Thymus (tissue), 11 donors: ENCODE measurements around the gene BICD2. TPM values are rescaled to one million over a fixed set of nuclear protein-coding genes. Genes with fewer than 3 reads are reported as not detected.

Experiments used
- DNase-seq, 9 donors: peaks; one replicate each; pipeline ENCODE4 v3.0.0-alpha.2; 2013; ENCODE audit warnings: low spot score in 9 of 9, low read depth in 6 of 9, missing footprints in 1 of 9
- H3K27ac ChIP-seq, 2 donors: one replicate each; pipeline ENCODE4 v1.5.1; 2013; ENCODE audit warnings: control low read depth in 1 of 2, low read depth in 1 of 2, low read length in 1 of 2, mild to moderate bottlenecking in 1 of 2, moderate library complexity in 1 of 2
- H3K27me3 ChIP-seq, 2 donors: one replicate each; pipeline ENCODE4 v1.5.1; 2013; ENCODE audit warnings: low read length in 1 of 2; ENCODE audit not compliant: control insufficient read depth in 2 of 2, insufficient read depth in 1 of 2
- H3K36me3 ChIP-seq, 2 donors: one replicate each; pipeline ENCODE4 v1.5.1; 2013; ENCODE audit warnings: low read length in 1 of 2, mild to moderate bottlenecking in 1 of 2, moderate library complexity in 1 of 2; ENCODE audit not compliant: control insufficient read depth in 2 of 2, insufficient read depth in 2 of 2
- H3K4me1 ChIP-seq, 2 donors: one replicate each; pipeline ENCODE4 v1.5.1; 2013; ENCODE audit warnings: low read length in 2 of 2; ENCODE audit not compliant: control insufficient read depth in 2 of 2, insufficient read depth in 2 of 2
- H3K4me3 ChIP-seq, 2 donors: one replicate each; pipeline ENCODE4 v1.5.1; 2013; ENCODE audit warnings: low read length in 2 of 2, control low read depth in 1 of 2, mild to moderate bottlenecking in 1 of 2
- H3K9me3 ChIP-seq, 2 donors: one replicate each; pipeline ENCODE4 v1.5.1; 2013; ENCODE audit warnings: low read length in 1 of 2, mild to moderate bottlenecking in 1 of 2; ENCODE audit not compliant: control insufficient read depth in 2 of 2, insufficient read depth in 1 of 2
- WGBS: extraction: QIAGEN DNeasy Blood & Tissue Kit; methylation state at CpG from one replicate; pipeline ENCODE4 v1.1.7; 2013; 5-methylcytosine and 5-hydroxymethylcytosine counted together
- polyA plus RNA-seq: library from polyadenylated mRNA; stranded (reverse); fragments of 200-250 nt; gene quantifications from one replicate; pipeline ENCODE4 v1.2.3, GENCODE V29; 2013
- total RNA-seq: library from RNA; stranded (reverse); fragments of 120-200 nt; gene quantifications from one replicate; pipeline ENCODE4 v1.2.4, GENCODE V29; 2013
- donor health status: healthy.

The BICD2 gene
- total and polyA plus RNA-seq, 2 donors, result 16.8 to 17.4 TPM

DNA sequence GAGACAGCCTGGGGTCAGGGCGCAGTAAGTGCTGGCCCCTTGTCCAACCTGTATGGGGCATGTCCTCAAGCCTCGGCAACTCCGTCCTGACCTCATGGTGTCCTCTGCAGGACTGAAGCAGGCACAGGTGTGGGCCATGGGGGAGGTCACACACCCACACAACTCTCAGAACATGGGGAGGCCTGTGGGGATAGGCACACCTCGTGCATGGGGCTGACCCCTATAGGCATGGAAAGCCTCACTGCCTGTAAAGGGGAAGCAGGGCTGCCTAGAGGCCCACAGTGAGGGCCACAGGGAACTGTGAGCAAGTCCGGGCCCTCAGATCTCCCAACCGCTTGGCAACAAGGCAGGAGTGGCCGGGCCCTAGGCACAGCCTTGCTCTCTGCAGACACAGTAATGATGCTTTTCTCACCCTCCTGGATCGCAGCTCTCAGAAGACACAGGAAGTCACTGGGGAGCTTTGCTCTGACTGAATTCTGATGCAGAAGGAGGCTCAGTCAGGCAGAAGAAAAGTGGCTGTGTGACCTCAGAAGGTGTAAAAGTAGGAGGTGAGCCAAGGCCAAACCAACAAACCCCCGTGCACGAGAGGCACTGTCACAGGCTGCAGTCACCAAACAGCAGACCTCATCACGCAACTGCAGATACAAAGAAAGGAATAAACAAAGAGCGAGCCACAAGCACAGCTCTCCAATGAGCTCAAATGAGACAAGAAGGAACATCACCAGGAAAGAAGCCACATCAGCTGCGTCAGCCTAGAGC is 100.1 kb downstream of the BICD2 start:
- no peaks in the 10 kb centered on the region for H3K27me3 ChIP-seq
- H3K27ac ChIP-seq, result peak overlapping the region in 1 of 2 donors; percentile 19
- DNase-seq, result peak in 2 of 9 donors; percentile 17 to 40
- no peak overlapping the region for H3K4me3 ChIP-seq
- peaks cover 6 to 11% of the 10 kb centered on the region in 2 donors for H3K36me3 ChIP-seq
- peaks cover 13 to 20% of the 10 kb centered on the region in 2 donors for H3K4me1 ChIP-seq
- H3K9me3 ChIP-seq, result no peaks in the 10 kb centered on the region
- WGBS, result 91% methylated on average over 13 of the region's 13 CpGs

DNA sequence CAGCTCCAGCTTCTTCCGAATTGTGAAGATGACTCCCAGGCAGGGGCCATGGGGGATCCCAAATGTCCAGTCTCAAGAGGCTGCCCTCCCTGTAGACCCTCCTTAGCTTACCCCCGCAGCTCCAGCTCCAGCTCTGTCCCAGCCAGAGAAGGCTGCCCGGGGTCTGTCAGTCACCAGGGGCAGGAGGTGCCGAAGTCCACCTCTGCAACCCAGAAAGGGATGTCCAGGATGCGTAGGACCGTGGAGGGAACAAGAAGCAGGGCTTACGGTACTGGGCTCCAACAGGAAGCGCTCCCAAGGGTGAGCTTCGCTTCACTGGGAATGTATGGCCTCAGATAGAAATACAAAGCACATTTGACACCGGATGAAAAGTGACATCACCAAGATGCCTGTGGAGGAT is 100.7 kb downstream of the BICD2 start:
- Histone ChIP-seq H3K36me3 (peaks cover 6 to 11% of the 10 kb centered on the region in 2 donors), H3K4me3 (no peak overlapping the region), H3K4me1 (peaks cover 8 to 15% of the 10 kb centered on the region in 2 donors), H3K9me3 (no peaks in the 10 kb centered on the region), H3K27me3 (no peaks in the 10 kb centered on the region), H3K27ac (no peak overlapping the region)
- WGBS, result 97% methylated on average over 10 of the region's 10 CpGs
- no peak for DNase-seq

GRCh38 chr9:92663126-92663525 is 101.5 kb downstream of the BICD2 start:
- peaks cover 0 to 11% of the 10 kb centered on the region in 2 donors for H3K4me1 ChIP-seq
- 96% methylated on average over 3 of the region's 3 CpGs for WGBS
- peaks cover 10 to 17% of the 10 kb centered on the region in 2 donors for H3K36me3 ChIP-seq
- H3K4me3 ChIP-seq, result no peak overlapping the region
- no peaks in the 10 kb centered on the region for H3K9me3 ChIP-seq
- H3K27me3 ChIP-seq, result no peaks in the 10 kb centered on the region
- no peak overlapping the region for H3K27ac ChIP-seq
- DNase-seq, result no peak

DNA sequence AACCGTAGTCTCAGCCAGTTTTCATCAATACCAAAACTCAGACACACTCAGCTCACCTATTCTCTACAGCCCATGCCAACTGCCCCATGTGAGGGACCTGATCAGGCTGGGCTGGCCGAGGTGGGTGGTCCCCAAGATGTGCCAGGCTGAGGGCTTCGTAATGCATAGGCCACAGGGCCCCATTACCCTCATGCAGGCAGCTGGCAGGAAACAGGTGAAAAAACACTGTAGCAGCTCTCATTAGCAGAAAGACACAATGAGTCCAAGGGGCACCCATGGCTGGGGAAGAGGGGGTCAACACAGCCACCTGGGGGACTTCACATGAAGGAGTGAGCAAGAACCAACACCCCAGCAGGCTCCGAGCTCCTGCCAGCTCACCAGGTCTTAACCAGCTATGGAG is 102.9 kb downstream of the BICD2 start:
- no peaks in the 10 kb centered on the region for H3K9me3 ChIP-seq
- DNase-seq, result no peak
- peaks cover 20 to 25% of the 10 kb centered on the region in 2 donors for H3K36me3 ChIP-seq
- no peaks in the 10 kb centered on the region for H3K27me3 ChIP-seq
- WGBS, result 95% methylated on average over 4 of the region's 4 CpGs
- H3K27ac ChIP-seq, result no peak overlapping the region
- H3K4me1 ChIP-seq, result peaks cover 0 to 11% of the 10 kb centered on the region in 2 donors
- H3K4me3 ChIP-seq, result no peak overlapping the region

Other genes starting within 250 kb of the BICD2 start
- 1.3 TPM for gene ECM2, start 228.8 kb downstream of the BICD2 start, total RNA-seq
- 3.5 TPM for gene ECM2, start 228.8 kb downstream of the BICD2 start, polyA plus RNA-seq
- 5.7 TPM for gene IPPK, start 94.7 kb downstream of the BICD2 start, total RNA-seq
- 10.5 TPM for gene IPPK, start 94.7 kb downstream of the BICD2 start, polyA plus RNA-seq
- gene ZNF484, start 113.2 kb upstream of the BICD2 start, total RNA-seq, result 9.0 TPM
- gene ZNF484, start 113.2 kb upstream of the BICD2 start, polyA plus RNA-seq, result 2.2 TPM
- gene FGD3, start 182.7 kb upstream of the BICD2 start, total RNA-seq, result 35.7 TPM
- gene FGD3, start 182.7 kb upstream of the BICD2 start, polyA plus RNA-seq, result 48.9 TPM